ENCODE data around the gene ATXN10. TPM values are rescaled to one million over a fixed set of nuclear protein-coding genes. Genes with fewer than 3 reads are reported as not detected.

ATXN10 gene
- total RNA-seq, 4 donors from 2014 or later: 110 to 145 (median 134) TPM

GRCh38 chr22:45760682-45761081 lies 89.0 kb downstream of the ATXN10 start:
- Histone ChIP-seq H3K9me3 (no peaks in the 10 kb centered on the region), H3K27me3 (no peaks in the 10 kb centered on the region), H3K36me3 (peaks cover 0 to 4% of the 10 kb centered on the region in 2 donors), H3K27ac (no peak overlapping the region), H3K4me3 (replicated peaks in 1 of 3) (no peak overlapping the region), H3K4me1 (no peaks in the 10 kb centered on the region)
- intact Hi-C loops (cut with DNase I): no loop called here
- TF ChIP-seq POLR2A (IDR thresholded peaks at IDR 0.05) (no peak), CTCF (IDR thresholded peaks at IDR 0.05) (no peak)
- WGBS, 2 donors: 98 to 100% methylated on average over 2 of the region's 2 CpGs
- no peak for DNase-seq

GRCh38 chr22:45762545-45763235 lies 91.1 kb downstream of the ATXN10 start:
- intact Hi-C loops (cut with DNase I): no loop called here

GRCh38 chr22:45763236-45763624 lies 91.6 kb downstream of the ATXN10 start:
- no peak overlapping the region for H3K27ac ChIP-seq

More at GRCh38 chr22:45762545-45763235, 91.1 kb downstream of the ATXN10 start:
- WGBS, 2 donors: 91 to 95% methylated on average over 7 of the region's 7 CpGs
- Histone ChIP-seq H3K4me3 (replicated peaks in 1 of 3) (no peak overlapping the region), H3K9me3 (no peaks in the 10 kb centered on the region), H3K27ac (no peak overlapping the region), H3K36me3 (no peaks in the 10 kb centered on the region), H3K4me1 (no peaks in the 10 kb centered on the region), H3K27me3 (no peaks in the 10 kb centered on the region)
- TF ChIP-seq POLR2A (IDR thresholded peaks at IDR 0.05) (no peak), CTCF (IDR thresholded peaks at IDR 0.05) (no peak)
- no peak for DNase-seq

GRCh38 chr22:45768490-45768889 lies 96.9 kb downstream of the ATXN10 start:
- Histone ChIP-seq H3K4me3 (replicated peaks in 1 of 3) (no peak overlapping the region), H3K4me1 (no peaks in the 10 kb centered on the region), H3K36me3 (no peaks in the 10 kb centered on the region), H3K27ac (no peak overlapping the region), H3K27me3 (no peaks in the 10 kb centered on the region), H3K9me3 (no peaks in the 10 kb centered on the region)
- TF ChIP-seq POLR2A (IDR thresholded peaks at IDR 0.05): no peak
- no peak for TF ChIP-seq CTCF (IDR thresholded peaks at IDR 0.05)
- DNase-seq: no peak
- 78 to 84% methylated on average over 3 of the region's 3 CpGs for WGBS, 2 donors
- intact Hi-C loops (cut with DNase I): no loop called here

More at GRCh38 chr22:45763236-45763624, 91.6 kb downstream of the ATXN10 start:
- Histone ChIP-seq H3K9me3 (no peaks in the 10 kb centered on the region), H3K36me3 (no peaks in the 10 kb centered on the region), H3K27me3 (no peaks in the 10 kb centered on the region), H3K4me1 (no peaks in the 10 kb centered on the region), H3K4me3 (replicated peaks in 1 of 3) (no peak overlapping the region)
- no peak for DNase-seq
- intact Hi-C loops (cut with DNase I): no loop called here
- no peak for TF ChIP-seq CTCF (IDR thresholded peaks at IDR 0.05)
- TF ChIP-seq POLR2A (IDR thresholded peaks at IDR 0.05): no peak
- 89 to 93% methylated on average over 10 of the region's 10 CpGs for WGBS, 2 donors

- WGBS, 2 donors: 70 to 77% methylated on average over 3 of the region's 3 CpGs
- Histone ChIP-seq H3K36me3 (no peaks in the 10 kb centered on the region), H3K4me3 (replicated peaks in 1 of 3) (no peak overlapping the region), H3K27ac (no peak overlapping the region), H3K27me3 (no peaks in the 10 kb centered on the region), H3K9me3 (no peaks in the 10 kb centered on the region), H3K4me1 (no peaks in the 10 kb centered on the region)
- intact Hi-C loops (cut with DNase I): no loop called here
- DNase-seq: peak; percentile 20 to 36
- TF ChIP-seq POLR2A (IDR thresholded peaks at IDR 0.05) (no peak), CTCF (IDR thresholded peaks at IDR 0.05) (no peak)
Measured at GRCh38 chr22:45769569-45770210, 98.1 kb downstream of the ATXN10 start.
